Measurements from ENCODE around the gene LRMDA. TPM values are rescaled to one million over a fixed set of nuclear protein-coding genes. Genes with fewer than 3 reads are reported as not detected.

Gene LRMDA
- total and polyA plus RNA-seq, 10 of the 15 experiments (the other 5 are each of a cell fraction or from before 2014, with no cell fraction given) = 0.07 to 0.54 (median 0.29) TPM; not detected in 4

- no peak overlapping the region for H3K4me2 ChIP-seq (ENCODE audit: control insufficient read depth, insufficient read depth)
- H3K9me3 ChIP-seq (replicated peaks; ENCODE audit: control insufficient read depth, insufficient read depth, low read length) = no peaks in the 10 kb centered on the region
- H3K4me3 ChIP-seq = no peak overlapping the region
- H2AFZ ChIP-seq (ENCODE audit: control insufficient read depth, low read depth, low read length) = no peak overlapping the region
- ATAC-seq = no peak
- intact Hi-C loops (cut with micrococcal nuclease; ENCODE audit: unreplicated experiment) = no loop called here
- no peaks in the 10 kb centered on the region for H4K20me1 ChIP-seq (ENCODE audit: control insufficient read depth, insufficient read depth)
- no peak overlapping the region for H3K27ac ChIP-seq (ENCODE audit: control insufficient read depth, insufficient read depth)
- H3K79me2 ChIP-seq (ENCODE audit: control insufficient read depth, insufficient read depth, low read length) = no peaks in the 10 kb centered on the region
- ChIA-PET POLR2A (no interaction called here), RAD21 (ENCODE audit: unreplicated experiment) (no interaction called here), SMC1A (ENCODE audit: uncharacterized antibody, unreplicated experiment) (no interaction called here), CTCF (no interaction called here)
- no peaks in the 10 kb centered on the region for H3K4me1 ChIP-seq (ENCODE audit: control insufficient read depth, insufficient read depth, low read length)
- DNase-seq (ENCODE audit: low read depth, low spot score) = no peak
- FAIRE-seq = no peak
- no peak overlapping the region for H3K9ac ChIP-seq (ENCODE audit: control insufficient read depth, insufficient read depth, low read length)
- in situ Hi-C loops (cut with MboI) = no loop called here
- no peaks in the 10 kb centered on the region for H3K27me3 ChIP-seq (replicated peaks in 1 of 2; ENCODE audit: control insufficient read depth in 2 of 2, insufficient read depth in 2 of 2, low read length in 1 of 2)
- 27% methylated on average over 2 of the region's 2 CpGs for WGBS (ENCODE audit: insufficient coverage, insufficient replicate concordance, low lambda C conversion rate, missing lambda C conversion rate)
- H3K36me3 ChIP-seq (ENCODE audit: control insufficient read depth in 2 of 2, insufficient read depth in 2 of 2, low read length in 1 of 2) = no peaks in the 10 kb centered on the region
- no TSS peak for BruUV-seq (replicated peaks)
- TF ChIP-seq TCF7 (IDR thresholded peaks at IDR 0.05; ENCODE audit: borderline replicate concordance) (no peak), REST (IDR thresholded peaks at IDR 0.05; ENCODE audit: low read depth, low read length) (no peak), CEBPZ (IDR thresholded peaks at IDR 0.05; ENCODE audit: low read depth, low read length) (no peak), ZNF592 (IDR thresholded peaks at IDR 0.05) (no peak), ZBTB33 (IDR thresholded peaks at IDR 0.05) (no peak), SMAD5 (IDR thresholded peaks at IDR 0.05; ENCODE audit: low read depth) (no peak), POLR2AphosphoS2 (IDR thresholded peaks at IDR 0.05; ENCODE audit: low read depth, low read length) (no peak), HSF1 (IDR thresholded peaks at IDR 0.05; ENCODE audit: low read depth, low read length) (no peak)
Measured at GRCh38 chr10:76347832-76348231, 916.4 kb downstream of the LRMDA start.

All from GM12878 (cell line).